Tibial nerve (tissue), 4 donors: Measurements from ENCODE around the gene CAMTA1. TPM values are rescaled to one million over a fixed set of nuclear protein-coding genes. Genes with fewer than 3 reads are reported as not detected.

Source experiments
- DNase-seq, 2 donors: peaks; one replicate each; pipeline ENCODE4 v3.0.0-alpha.2; 2019; ENCODE audit warnings: low spot score in 2 of 2
- H3K27ac ChIP-seq, 4 donors: fragments of 200-600 bp; sonication (generic) in 3 of 4; one replicate each; pipeline ENCODE4 v1.5.1; 2017 to 2019; ENCODE audit warnings: mild to moderate bottlenecking in 1 of 4
- H3K27me3 ChIP-seq, 2 donors: fragments of 200-600 bp; sonication (generic) in 1 of 2; one replicate each; pipeline versions ENCODE4 v1.5.1 to v1.6.0; 2017 to 2019
- H3K36me3 ChIP-seq, 3 donors: fragments of 200-600 bp; sonication (generic); one replicate each; pipeline ENCODE4 v1.5.1; 2018 to 2019
- H3K4me1 ChIP-seq, 4 donors: fragments of 200-600 bp; sonication (generic) in 3 of 4; one replicate each; pipeline ENCODE4 v1.5.1; 2017 to 2019
- H3K4me3 ChIP-seq, 4 donors: fragments of 200-600 bp; sonication (generic) in 3 of 4; one replicate each; pipeline ENCODE4 v1.5.1; 2017 to 2019; ENCODE audit warnings: mild to moderate bottlenecking in 1 of 4, moderate library complexity in 1 of 4
- H3K9me3 ChIP-seq, 4 donors: fragments of 200-600 bp; sonication (generic) in 3 of 4; one replicate each; pipeline ENCODE4 v1.5.1; 2017 to 2019
- CTCF ChIP-seq, 5 experiments: fragments of 200-600 bp in 3 of 5; fragments of 450-650 bp in 2 of 5; sonication (generic) in 3 of 5; IDR thresholded peaks; one replicate each; pipeline ENCODE4 v1.5.1; 2016 to 2019; ENCODE audit warnings: antibody characterized with exemption in 5 of 5, mild to moderate bottlenecking in 3 of 5, moderate library complexity in 2 of 5
- EP300 ChIP-seq, 2 donors: sonication (generic); formaldehyde crosslinking; IDR thresholded peaks; one replicate each; pipeline ENCODE4 v1.6.1; 2017; ENCODE audit warnings: antibody characterized with exemption in 2 of 2, mild to moderate bottlenecking in 1 of 2
- POLR2A ChIP-seq, 2 donors: fragments of 450-650 bp; IDR thresholded peaks; one replicate each; pipeline ENCODE4 v1.6.1; 2017; ENCODE audit warnings: antibody characterized with exemption in 2 of 2, mild to moderate bottlenecking in 2 of 2, moderate library complexity in 2 of 2
- WGBS, 2 donors: methylation state at CpG; one replicate each; pipeline ENCODE4 v1.1.5; 2018; 5-methylcytosine and 5-hydroxymethylcytosine counted together
- total RNA-seq, 4 donors: library from RNA; depleted of rRNA; stranded (reverse); fragments of >200 nt; gene quantifications; one replicate each; pipeline ENCODE4 v1.1.0, GENCODE V29; 2016

CAMTA1 gene
- total RNA-seq, 4 donors from 2014 or later = 41.8 to 104 (median 87.2) TPM

GRCh38 chr1:7628273-7628672 lies 843.0 kb downstream of the CAMTA1 start:
- no peaks in the 10 kb centered on the region for H3K9me3 ChIP-seq
- DNase-seq = no peak
- H3K4me3 ChIP-seq = no peak overlapping the region
- H3K4me1 ChIP-seq = no peaks in the 10 kb centered on the region
- H3K27me3 ChIP-seq = no peaks in the 10 kb centered on the region
- TF ChIP-seq EP300 (IDR thresholded peaks at IDR 0.05) = no peak
- no peak for TF ChIP-seq POLR2A (IDR thresholded peaks at IDR 0.05)
- TF ChIP-seq CTCF (IDR thresholded peaks at IDR 0.05) = no peak
- H3K27ac ChIP-seq = no peak overlapping the region
- WGBS, 2 donors = 57 to 82% methylated on average over 4 of the region's 4 CpGs
- no peaks in the 10 kb centered on the region for H3K36me3 ChIP-seq

- Histone ChIP-seq H3K36me3 (no peaks in the 10 kb centered on the region), H3K27me3 (no peaks in the 10 kb centered on the region), H3K27ac (no peak overlapping the region), H3K4me3 (no peak overlapping the region), H3K4me1 (no peaks in the 10 kb centered on the region), H3K9me3 (no peaks in the 10 kb centered on the region)
- WGBS, 2 donors = 81 to 88% methylated on average over 6 to 8 of the region's 8 CpGs
- TF ChIP-seq EP300 (IDR thresholded peaks at IDR 0.05) (no peak), POLR2A (IDR thresholded peaks at IDR 0.05) (no peak), CTCF (IDR thresholded peaks at IDR 0.05) (no peak)
- DNase-seq = no peak
Observed at GRCh38 chr1:7629011-7629410, 843.8 kb downstream of the CAMTA1 start.

DNA sequence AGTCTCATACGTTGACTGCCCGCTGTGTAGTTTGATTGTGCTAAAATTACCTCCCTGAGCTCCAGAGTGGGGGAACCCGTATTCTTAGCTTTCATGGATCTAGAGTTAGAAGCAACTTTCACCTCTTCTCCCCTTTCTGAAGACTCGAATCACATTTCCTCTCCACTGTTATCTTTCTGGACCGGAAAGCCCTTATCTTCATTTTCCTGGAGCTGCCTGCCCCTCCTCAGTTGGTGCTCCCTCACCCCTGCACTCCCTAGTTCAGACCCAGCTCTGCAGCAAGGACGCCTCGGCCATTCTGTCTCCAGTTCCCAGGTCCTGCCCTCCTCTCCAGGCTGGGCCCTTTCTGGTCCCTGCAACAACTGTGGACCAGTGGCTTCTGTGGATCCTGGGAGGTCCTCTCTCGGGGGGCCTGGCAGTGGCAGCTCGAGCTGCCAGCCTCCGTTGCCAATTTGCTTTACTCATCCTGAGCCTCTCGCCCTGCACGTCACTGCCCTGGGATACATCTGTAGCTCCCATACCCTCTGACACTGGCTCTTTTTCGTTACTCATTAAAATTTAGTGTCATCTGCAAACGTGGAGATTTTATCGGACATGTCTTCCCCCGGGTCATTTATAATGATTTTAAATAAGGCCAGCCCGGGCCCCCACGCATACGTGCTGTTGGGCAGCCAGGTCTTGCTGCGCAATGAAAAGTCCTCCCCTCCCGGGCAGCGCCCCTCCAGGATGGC lies 844.4 kb downstream of the CAMTA1 start:
- 81 to 83% methylated on average over 22 of the region's 22 CpGs for WGBS, 2 donors
- H3K4me3 ChIP-seq = no peak overlapping the region
- H3K36me3 ChIP-seq = no peaks in the 10 kb centered on the region
- no peaks in the 10 kb centered on the region for H3K27me3 ChIP-seq
- no peaks in the 10 kb centered on the region for H3K4me1 ChIP-seq
- no peak for TF ChIP-seq POLR2A (IDR thresholded peaks at IDR 0.05)
- no peak for TF ChIP-seq EP300 (IDR thresholded peaks at IDR 0.05)
- TF ChIP-seq CTCF (IDR thresholded peaks at IDR 0.05) = no peak
- DNase-seq = no peak
- no peaks in the 10 kb centered on the region for H3K9me3 ChIP-seq
- no peak overlapping the region for H3K27ac ChIP-seq

- H3K4me3 ChIP-seq = no peak overlapping the region
- H3K4me1 ChIP-seq = no peaks in the 10 kb centered on the region
- no peak for DNase-seq
- no peaks in the 10 kb centered on the region for H3K27me3 ChIP-seq
- no peaks in the 10 kb centered on the region for H3K9me3 ChIP-seq
- H3K27ac ChIP-seq = no peak overlapping the region
- H3K36me3 ChIP-seq = no peaks in the 10 kb centered on the region
- TF ChIP-seq POLR2A (IDR thresholded peaks at IDR 0.05) = no peak
- no peak for TF ChIP-seq CTCF (IDR thresholded peaks at IDR 0.05)
- TF ChIP-seq EP300 (IDR thresholded peaks at IDR 0.05) = no peak
- 61 to 66% methylated on average over 4 to 8 of the region's 8 CpGs for WGBS, 2 donors
Observed at GRCh38 chr1:7630378-7630777, 845.1 kb downstream of the CAMTA1 start.

DNA sequence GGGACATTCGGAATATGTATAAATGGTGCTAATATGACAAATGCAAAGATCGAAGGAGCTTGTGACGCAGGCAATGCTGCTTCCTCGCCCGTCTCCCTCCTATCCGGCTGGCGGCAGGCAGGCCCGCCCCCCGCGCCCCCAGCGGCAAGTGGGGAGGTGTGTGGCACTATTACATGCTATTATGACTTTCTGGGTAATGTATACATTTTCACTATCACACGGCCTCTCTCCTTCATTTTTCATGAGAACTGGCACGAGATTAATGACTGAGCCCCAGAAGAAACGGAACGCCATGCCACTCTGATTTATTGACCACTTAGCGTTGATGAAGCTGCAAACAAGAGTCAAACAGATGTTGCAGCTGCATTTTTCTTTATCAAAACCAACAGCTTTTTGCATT lies 846.9 kb downstream of the CAMTA1 start:
- WGBS, 2 donors = 66 to 68% methylated on average over 16 of the region's 16 CpGs
- H3K27me3 ChIP-seq = no peaks in the 10 kb centered on the region
- no peak for TF ChIP-seq CTCF (IDR thresholded peaks at IDR 0.05)
- no peak for TF ChIP-seq POLR2A (IDR thresholded peaks at IDR 0.05)
- TF ChIP-seq EP300 (IDR thresholded peaks at IDR 0.05) = no peak

More for the DNA sequence above, 846.9 kb downstream of the CAMTA1 start:
- Histone ChIP-seq H3K36me3 (no peaks in the 10 kb centered on the region), H3K27ac (no peak overlapping the region), H3K4me1 (no peaks in the 10 kb centered on the region), H3K9me3 (no peaks in the 10 kb centered on the region), H3K4me3 (no peak overlapping the region)
- DNase-seq = no peak
